NCI-H526 treated with DMSO at 0.1 percent for 48 hours (cell line): Measurements from ENCODE around the gene FKBP1A.
"Not testable (repeated sequence)": the region's sequence is repeated elsewhere in the genome, so short reads cannot be mapped to it uniquely, and the experiment has no call there.

Experiments
- DNase-seq: peaks from one replicate; lab custom pipeline; 2025; lab: John Stamatoyannopoulos, UW

FKBP1A gene

DNA sequence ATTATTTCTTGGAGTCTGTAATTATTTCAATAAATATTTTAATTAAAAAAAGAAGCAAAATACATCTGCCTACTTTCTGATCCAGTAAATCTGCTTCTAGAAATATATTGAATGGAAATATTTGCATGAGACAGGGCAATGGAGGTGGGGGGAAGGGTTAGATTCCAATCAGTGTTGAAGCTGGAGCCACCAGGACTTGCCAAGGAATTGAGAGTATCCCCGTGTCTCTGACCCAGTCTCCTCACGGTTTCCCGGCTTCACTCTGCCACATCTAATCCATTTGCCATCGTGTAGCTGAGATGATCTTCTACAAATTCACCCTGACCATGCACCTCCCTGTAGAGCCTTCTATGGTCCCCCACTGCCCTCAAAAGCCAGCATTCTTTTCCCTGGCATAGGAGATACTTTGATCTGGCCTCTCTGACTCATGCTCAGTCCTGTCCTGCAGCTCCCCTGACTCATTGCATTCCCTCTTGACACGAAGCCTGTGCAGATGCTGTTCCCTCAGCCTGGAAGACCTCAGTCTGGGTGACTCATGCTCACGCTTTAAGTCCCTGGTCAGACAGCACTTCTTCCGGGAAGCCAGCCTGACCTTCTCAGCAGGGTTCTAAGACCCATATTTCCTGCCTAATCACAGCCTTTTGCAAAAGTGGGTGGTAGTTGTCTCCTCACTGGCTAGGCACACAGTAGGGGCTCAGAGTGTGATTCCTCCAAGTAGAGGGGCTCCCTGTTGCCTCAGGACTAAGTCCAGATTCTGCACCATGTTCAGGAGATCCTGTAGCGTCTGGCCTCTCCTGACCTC lies 23.0 kb upstream of the FKBP1A start:
- DNase-seq, result no peak

- DNase-seq, result no peak
Measured at GRCh38 chr20:1414982-1415381, 22.1 kb upstream of the FKBP1A start.

DNA sequence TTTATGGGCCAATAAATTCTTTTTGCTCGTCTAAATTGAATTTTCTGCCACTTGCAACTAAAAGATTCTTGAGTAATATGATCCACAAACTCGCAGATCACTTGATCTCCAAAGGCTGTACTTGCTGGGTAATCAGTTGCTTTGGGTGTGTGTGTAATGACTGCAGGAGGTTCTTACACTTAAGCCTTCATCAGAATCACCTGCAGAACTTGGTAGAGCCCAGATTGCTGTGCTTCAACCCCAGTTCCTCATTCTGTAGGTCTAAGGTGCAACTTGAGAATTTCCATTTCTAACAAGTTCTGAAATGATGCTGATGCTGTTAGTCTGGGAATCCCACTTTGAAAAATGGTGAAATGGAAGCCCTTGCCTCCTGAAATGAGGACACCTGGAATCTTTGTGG lies 12.9 kb upstream of the FKBP1A start:
- no peak for DNase-seq

- no peak for DNase-seq
Measured at GRCh38 chr20:1403624-1404023, 10.8 kb upstream of the FKBP1A start.

DNA sequence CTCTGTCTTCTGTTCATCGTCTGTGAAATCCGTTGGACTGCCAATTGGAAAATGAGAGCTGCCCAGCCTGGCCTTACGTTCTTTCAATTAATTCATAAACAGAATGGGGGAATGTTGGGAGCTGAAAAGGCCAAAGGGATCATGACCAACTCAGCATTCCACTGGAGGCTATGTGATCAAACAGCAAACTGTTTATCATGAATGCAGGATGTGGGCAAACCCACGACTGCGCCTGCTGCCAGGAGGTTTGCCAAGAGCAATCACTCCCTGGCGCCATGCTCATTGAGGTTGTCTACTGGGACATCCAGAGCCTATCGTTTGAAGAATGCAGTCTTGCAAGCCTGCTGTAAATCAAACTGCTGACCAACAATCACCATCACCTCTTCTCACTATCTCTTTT lies 9.3 kb upstream of the FKBP1A start:
- no peak for DNase-seq

DNA sequence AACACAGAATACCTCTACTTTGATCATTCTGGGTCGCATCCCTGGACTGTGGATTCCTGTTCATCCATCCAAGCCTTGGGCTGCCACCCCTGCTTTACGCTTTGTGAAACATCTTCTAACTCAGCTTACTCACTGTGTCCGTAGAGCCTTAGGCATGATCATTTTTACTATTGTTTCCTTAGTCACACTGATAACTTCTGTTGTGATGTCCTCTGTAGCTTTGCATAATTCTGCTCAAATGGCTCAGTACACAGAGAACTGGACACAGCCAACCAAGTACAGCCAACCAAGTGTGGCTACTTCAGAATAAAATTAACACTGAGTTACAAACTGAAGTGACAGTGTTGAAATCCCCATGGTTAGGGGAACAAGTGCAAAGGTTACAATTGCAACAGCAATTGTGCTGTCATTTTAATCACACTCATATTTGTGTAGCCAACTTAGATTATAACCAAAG lies 8.6 kb upstream of the FKBP1A start:
- DNase-seq, result no peak

GRCh38 chr20:1399678-1400366 lies 7.0 kb upstream of the FKBP1A start:
- DNase-seq, result not testable (repeated sequence)

DNA sequence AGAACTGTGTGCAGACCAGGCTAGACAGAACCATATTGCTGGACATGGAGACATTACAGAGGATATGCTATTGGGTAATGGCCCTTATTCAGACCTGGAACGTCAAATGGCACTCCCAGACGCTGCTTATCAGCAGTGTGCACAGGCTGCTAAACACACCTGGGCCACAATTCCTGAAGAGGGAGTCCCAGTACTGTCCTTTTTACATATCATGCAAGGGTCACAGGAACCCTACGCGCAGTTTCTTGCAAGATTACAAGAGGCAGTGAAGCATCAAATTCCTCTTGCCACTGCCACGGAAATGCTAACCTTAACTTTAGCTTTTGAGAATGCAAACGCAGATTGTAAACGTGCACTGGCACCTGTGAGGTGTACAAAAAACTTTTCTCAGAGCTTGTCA lies 5.3 kb upstream of the FKBP1A start:
- DNase-seq, result not testable (repeated sequence)

- DNase-seq, result no peak
Measured at GRCh38 chr20:1397710-1398109, 4.9 kb upstream of the FKBP1A start.

DNA sequence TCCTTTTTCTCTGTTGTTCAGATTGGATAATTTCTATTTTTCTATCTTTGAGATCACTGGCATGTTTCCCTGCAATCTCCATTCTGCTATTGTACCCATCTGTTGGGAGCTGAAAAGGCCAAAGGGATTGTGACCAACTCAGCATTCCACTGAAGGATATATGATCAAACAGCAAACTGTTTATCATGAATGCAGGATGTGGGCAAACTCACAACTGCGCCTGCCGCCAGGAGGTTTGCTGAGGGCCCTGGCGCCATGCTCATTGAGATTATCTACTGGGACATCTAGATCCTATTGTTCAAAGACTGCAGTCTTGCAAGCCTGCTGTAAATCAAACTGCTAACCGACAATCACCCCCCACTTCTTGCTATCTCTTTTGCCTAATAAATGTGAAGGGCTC lies 3.8 kb upstream of the FKBP1A start:
- DNase-seq, result no peak

- no peak for DNase-seq
Measured at GRCh38 chr20:1396264-1396663, 3.4 kb upstream of the FKBP1A start.

DNA sequence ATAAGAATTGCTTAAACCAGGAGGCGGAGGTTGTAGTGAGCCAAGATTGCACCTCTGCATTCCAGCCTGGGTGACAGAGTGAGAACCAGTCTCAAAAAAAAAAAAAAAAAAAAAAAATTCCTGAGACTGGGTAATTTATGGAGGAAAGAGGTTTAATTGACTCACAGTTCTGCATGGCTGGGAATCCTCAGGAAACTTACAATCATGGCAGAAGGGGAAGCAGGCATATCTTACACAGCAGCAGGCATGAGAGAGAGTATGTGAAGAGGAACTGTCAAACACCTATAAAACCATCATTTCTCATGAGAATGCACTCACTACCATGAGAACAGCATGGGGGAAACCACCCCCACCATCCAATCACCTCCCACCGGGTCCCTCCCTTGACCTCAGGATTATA lies 1.8 kb upstream of the FKBP1A start:
- DNase-seq, result no peak

- no peak for DNase-seq
Measured at GRCh38 chr20:1393507-1393882, 641 bp upstream of the FKBP1A start.

GRCh38 chr20:1392443-1392692 lies 486 bp downstream of the FKBP1A start:
- no peak for DNase-seq

- DNase-seq, result no peak
Measured at GRCh38 chr20:1391640-1392442, 1.0 kb downstream of the FKBP1A start.

GRCh38 chr20:1390581-1391403 lies 2.1 kb downstream of the FKBP1A start:
- DNase-seq, result no peak

DNA sequence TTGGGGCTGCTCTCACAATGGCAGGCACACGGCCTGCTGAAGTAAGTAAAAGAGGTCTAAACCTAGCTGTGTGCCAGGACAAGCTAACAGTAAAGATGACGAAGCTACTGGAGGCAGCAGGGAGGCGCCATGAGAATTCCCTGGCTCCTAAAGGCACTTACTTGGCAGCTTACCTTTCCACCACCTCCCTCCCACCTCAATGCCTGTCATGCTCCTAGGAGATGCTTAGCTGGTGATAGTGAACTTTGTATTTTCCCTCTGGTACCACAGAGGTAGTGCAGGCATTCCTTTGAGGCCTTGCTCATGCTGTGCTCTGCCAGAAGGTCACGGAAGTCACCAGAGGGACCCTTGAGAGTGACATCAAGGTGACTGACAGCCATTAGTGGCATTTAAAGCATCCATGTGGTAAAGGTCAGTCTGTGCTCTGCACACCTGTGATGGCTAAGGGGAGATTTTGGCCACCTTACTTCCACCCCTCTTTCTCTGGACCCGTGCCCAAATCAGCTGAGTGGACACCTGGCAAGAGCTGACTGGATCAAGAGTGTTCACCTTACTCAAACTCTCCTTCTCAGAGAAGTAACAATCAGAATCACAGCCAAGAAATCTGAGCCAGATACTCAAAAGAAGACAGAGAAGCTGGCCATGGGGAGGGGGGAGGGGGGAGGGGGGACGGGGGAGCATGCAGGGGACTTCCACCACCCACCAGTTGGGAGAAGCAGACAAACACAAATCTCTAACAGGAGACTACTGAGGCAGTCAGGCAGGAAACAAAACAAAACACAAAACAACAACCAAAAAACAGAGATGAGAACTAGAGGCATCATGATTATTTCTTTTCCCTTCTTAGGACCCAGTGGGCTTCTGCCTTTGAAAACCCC lies 2.9 kb downstream of the FKBP1A start:
- no peak for DNase-seq

GRCh38 chr20:1388741-1389483 lies 3.9 kb downstream of the FKBP1A start:
- no peak for DNase-seq

DNA sequence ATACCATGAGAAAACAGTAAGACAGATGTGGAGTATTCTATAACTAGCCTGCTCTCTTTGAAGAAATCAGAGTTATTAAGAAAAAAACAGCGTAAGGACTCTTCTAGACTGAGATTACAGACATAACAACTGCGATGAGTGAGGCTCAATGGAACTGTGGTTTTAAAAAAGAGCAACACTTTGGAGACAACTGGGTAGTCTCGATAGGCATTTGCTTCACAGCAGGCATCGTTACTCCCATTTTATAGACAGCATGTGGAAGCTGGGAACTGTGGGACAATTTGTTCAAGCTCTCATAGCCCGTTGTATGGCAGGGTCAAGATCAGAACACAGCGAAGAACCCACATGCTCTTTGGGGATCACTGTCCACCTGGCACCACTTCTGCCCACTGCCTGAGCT lies 4.6 kb downstream of the FKBP1A start:
- DNase-seq, result no peak

DNA sequence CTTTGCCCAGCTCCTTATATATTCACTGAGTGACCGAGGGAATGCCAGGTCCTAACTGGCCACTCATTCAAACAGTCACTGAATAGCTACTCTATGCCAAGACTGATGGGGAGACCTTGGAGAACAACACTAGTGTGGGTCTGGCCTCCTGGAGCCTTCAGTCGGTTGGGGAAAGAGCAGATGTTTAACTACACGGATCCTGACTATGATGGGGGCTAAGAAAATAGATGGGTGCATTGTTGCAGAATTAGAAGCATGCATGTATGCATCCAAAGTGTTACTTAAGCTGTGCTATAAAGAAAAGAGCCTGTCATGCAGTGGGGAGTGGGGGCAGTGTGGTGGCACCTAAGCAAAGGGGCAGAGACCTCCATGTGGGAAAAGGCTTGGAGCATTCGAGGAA lies 6.5 kb downstream of the FKBP1A start:
- no peak for DNase-seq
